ENCODE data around the gene SVIL. TPM values are rescaled to one million over a fixed set of nuclear protein-coding genes. Genes with fewer than 3 reads are reported as not detected.

SVIL gene
- total and polyA plus RNA-seq, 2 of the 13 experiments (the other 11 are each of a cell fraction or from before 2014, with no cell fraction given) = 3.9 to 12.1 TPM

DNA sequence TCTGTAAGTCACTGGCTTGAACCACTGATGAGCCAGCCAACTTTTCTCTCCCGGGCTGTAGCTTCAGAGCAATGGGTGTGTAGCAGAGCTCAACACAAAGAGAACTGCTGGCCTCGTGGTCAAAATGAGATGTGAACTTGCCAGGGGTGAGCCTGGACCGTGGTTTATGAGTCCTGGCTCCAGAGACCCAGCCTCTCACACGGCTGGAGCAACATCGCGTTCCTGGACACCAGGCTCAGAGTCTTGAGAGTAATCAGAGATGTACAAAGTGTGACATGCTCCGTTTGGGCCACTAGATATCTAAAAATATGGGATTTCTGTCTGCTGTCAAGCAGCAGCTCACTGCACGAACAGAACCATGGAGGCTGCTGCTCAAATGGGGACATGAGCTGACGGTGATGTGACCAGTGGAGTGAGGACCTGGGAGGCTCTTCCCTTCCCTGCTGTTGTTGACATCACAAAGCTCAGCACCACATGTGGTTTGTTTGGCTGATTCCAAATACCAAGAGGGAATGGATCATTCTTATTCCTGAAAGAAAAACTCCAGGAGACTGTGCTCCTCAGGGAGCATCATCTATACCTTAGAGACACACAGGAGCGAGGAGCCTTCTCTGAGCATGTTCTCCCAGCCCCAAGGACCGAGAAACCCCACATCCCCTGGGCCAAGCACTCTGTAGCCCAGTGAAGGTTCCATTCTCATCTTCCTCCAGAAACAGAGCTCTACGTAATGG lies 9.2 kb upstream of the SVIL start (continued):
- TF ChIP-seq CREM (IDR thresholded peaks at IDR 0.05) (no peak), CREM (CRISPR knock-in tag; IDR thresholded peaks at IDR 0.05) (no peak), ZBTB7B (CRISPR knock-in tag; IDR thresholded peaks at IDR 0.05) (no peak), ZNF773 (CRISPR knock-in tag; IDR thresholded peaks at IDR 0.05; ENCODE audit: borderline replicate concordance) (no peak)
- TF ChIP-seq, protein P1, sequence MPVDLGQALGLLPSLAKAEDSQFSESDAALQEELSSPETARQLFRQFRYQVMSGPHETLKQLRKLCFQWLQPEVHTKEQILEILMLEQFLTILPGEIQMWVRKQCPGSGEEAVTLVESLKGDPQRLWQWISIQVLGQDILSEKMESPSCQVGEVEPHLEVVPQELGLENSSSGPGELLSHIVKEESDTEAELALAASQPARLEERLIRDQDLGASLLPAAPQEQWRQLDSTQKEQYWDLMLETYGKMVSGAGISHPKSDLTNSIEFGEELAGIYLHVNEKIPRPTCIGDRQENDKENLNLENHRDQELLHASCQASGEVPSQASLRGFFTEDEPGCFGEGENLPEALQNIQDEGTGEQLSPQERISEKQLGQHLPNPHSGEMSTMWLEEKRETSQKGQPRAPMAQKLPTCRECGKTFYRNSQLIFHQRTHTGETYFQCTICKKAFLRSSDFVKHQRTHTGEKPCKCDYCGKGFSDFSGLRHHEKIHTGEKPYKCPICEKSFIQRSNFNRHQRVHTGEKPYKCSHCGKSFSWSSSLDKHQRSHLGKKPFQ (CRISPR knock-in tag; IDR thresholded peaks at IDR 0.05; ENCODE audit: insufficient replicate concordance) = no peak

GRCh38 chr10:29642990-29643389 lies 8.2 kb upstream of the SVIL start:
- BruUV-seq (replicated peaks) = no TSS peak
- DNase-seq (ENCODE audit: low spot score) = no peak
- ChIA-PET CTCF (ENCODE audit: low intra/inter-chr PET ratio, low total read pairs) (no interaction called here), POLR2A (no interaction called here)
- Histone ChIP-seq H3K27me3 (ENCODE audit: control insufficient read depth in 1 of 2, insufficient read depth in 2 of 2, low read length in 2 of 2) (no peaks in the 10 kb centered on the region), H3K79me2 (ENCODE audit: insufficient read depth, low read length) (no peaks in the 10 kb centered on the region), H3K4me2 (ENCODE audit: low read depth, low read length) (no peak overlapping the region), H3K9ac (ENCODE audit: insufficient read depth, low read depth, low read length) (no peak overlapping the region), H3K27ac (ENCODE audit: extremely low read length, insufficient read depth, low read length) (no peak overlapping the region), H2AFZ (ENCODE audit: low read length) (no peak overlapping the region), H3K4me1 (ENCODE audit: insufficient read depth, low read length) (peaks cover 22% of the 10 kb centered on the region), H3K36me3 (replicated peaks in 1 of 2; ENCODE audit: control insufficient read depth in 1 of 2, insufficient read depth in 2 of 2, low read length in 2 of 2) (no peaks in the 10 kb centered on the region), H3K4me3 (replicated peaks in 1 of 3; ENCODE audit: insufficient read depth in 1 of 3, low read depth in 2 of 3, low read length in 3 of 3) (no peak overlapping the region), H3K9me3 (ENCODE audit: low read length) (no peaks in the 10 kb centered on the region), H4K20me1 (ENCODE audit: insufficient read depth, low read length) (no peaks in the 10 kb centered on the region)
- in situ Hi-C loops (cut with HindIII; ENCODE audit: extremely low pct_ligation_motif_present, low pct_unique_long_range_greater_than_20kb) (no loop called here), intact Hi-C loops (cut with micrococcal nuclease; ENCODE audit: unreplicated experiment) (no loop called here)
- ATAC-seq = no peak
- no peak for FAIRE-seq
- TF ChIP-seq CBX1 (IDR thresholded peaks at IDR 0.05; ENCODE audit: low read depth) (no peak), ZNF510 (CRISPR knock-in tag; IDR thresholded peaks at IDR 0.05; ENCODE audit: low read depth) (no peak), ZNF747 (CRISPR knock-in tag; IDR thresholded peaks at IDR 0.05; ENCODE audit: borderline replicate concordance) (no peak), REST (IDR thresholded peaks at IDR 0.05; ENCODE audit: borderline replicate concordance in 1 of 2, low read depth in 1 of 2, low read length in 2 of 2) (no peak), ZNF138 (CRISPR knock-in tag; IDR thresholded peaks at IDR 0.05; ENCODE audit: low read depth) (no peak), ZNF460 (CRISPR knock-in tag; IDR thresholded peaks at IDR 0.05; ENCODE audit: borderline replicate concordance) (no peak), NFKB2 (CRISPR knock-in tag; IDR thresholded peaks at IDR 0.05; ENCODE audit: borderline replicate concordance) (no peak), TOE1 (CRISPR knock-in tag; IDR thresholded peaks at IDR 0.05) (no peak), SALL2 (CRISPR knock-in tag; IDR thresholded peaks at IDR 0.05) (no peak), TBX3 (IDR thresholded peaks at IDR 0.05; ENCODE audit: borderline replicate concordance) (no peak)
- TF ChIP-seq, protein P2, sequence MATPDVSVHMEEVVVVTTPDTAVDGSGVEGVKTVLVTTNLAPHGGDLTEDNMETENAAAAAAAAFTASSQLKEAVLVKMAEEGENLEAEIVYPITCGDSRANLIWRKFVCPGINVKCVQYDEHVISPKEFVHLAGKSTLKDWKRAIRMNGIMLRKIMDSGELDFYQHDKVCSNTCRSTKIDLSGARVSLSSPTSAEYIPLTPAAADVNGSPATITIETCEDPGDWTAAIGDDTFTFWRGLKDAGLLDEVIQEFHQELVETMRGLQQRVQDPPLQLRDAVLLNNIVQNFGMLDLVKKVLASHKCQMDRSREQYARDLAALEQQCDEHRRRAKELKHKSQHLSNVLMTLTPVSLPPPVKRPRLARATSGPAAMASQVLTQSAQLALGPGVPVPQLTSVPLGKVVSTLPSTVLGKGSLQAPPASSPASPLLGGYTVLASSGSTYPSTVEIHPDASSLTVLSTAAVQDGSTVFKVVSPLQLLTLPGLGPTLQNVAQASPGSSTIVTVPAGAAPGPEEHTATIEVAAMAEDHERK (CRISPR knock-in tag; IDR thresholded peaks at IDR 0.05; ENCODE audit: low read depth) = no peak
